ENCODE measurements around the gene DMXL2.
"Not testable (repeated sequence)": the region's sequence is repeated elsewhere in the genome, so short reads cannot be mapped to it uniquely, and the experiment has no call there.

Gene DMXL2, protein sequence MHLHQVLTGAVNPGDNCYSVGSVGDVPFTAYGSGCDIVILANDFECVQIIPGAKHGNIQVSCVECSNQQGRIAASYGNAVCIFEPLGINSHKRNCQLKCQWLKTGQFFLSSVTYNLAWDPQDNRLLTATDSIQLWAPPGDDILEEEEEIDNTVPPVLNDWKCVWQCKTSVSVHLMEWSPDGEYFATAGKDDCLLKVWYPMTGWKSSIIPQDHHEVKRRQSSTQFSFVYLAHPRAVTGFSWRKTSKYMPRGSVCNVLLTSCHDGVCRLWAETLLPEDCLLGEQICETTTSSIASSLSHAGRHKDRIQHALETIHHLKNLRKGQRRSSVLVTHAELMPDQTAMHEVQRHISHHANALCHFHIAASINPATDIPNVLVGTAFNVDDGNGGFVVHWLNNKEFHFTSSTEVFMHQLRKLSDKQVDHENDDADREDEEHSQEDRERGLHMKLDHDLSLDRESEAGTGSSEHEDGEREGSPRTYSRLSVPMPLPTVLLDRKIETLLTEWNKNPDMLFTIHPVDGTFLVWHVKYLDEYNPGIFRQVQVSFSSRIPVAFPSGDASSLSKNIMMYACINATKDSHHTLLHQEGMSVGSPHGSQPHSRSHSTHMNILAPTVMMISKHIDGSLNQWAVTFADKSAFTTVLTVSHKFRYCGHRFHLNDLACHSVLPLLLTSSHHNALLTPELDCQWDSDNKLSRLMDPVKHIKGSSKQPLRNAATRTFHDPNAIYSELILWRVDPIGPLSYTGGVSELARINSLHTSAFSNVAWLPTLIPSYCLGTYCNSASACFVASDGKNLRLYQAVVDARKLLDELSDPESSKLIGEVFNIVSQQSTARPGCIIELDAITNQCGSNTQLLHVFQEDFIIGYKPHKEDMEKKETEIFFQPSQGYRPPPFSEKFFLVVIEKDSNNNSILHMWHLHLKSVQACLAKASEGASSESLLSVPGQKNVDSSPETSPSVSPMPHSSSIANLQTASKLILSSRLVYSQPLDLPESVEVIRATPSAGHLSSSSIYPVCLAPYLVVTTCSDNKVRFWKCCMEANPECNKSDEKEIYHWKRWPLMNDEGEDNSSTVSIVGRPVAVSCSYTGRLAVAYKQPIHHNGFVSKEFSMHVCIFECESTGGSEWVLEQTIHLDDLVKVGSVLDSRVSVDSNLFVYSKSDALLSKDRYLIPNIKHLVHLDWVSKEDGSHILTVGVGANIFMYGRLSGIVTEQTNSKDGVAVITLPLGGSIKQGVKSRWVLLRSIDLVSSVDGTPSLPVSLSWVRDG (N-terminal part only)

GRCh38 chr15:51622604-51623370, at the start of gene DMXL2:
TSS of gene DMXL2 (minus strand) at chr15:51622771. CDS start at chr15:51622545, 226 bp downstream.
- DNase-seq = no peak

DNA sequence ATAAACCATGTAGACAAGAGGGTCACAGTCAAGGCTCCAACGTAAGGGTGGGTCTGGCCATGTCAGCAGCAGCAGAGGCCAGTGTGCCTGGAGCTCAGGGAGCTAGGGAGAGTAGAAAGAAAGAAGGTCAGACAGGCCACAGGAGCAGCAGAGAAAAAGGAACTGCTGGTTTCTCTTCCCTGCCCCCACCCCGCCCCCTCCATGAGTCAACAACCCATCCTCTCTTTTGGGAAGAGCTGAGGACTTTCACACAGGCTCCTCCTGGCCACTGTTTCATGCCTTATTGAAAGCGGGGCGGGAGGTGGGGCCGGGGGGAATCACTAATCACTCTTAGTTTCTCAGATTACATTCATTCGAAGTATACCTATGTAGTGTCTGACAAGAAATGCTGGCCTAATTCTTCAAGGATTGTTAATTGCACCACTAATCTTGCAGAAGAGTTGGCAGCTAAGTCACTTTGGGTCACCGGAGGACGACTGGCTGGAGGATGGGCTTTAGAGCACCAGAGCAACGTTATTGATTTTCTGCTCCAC, 49.6 kb upstream of the DMXL2 start:
- DNase-seq = no peak

DNA sequence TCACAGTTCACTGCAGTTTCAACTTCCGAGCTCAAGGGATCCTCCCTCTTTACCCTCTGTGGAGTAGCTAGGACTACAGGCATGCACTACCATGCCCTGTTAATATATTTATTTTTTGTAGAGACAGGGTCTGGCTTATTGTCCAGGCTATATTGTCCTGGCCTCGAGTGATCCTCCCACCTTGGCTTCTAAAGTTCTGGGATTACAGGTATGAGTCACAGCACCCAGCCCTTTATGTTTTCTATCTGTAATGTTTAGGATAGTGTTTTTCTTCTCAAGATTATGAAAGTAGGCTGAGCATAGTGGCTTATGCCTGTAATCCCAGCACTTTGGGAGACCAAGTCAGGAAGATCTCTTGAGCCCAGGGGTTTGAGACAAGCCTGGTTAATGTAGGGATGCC, 46.8 kb upstream of the DMXL2 start:
- no peak for DNase-seq

DNA sequence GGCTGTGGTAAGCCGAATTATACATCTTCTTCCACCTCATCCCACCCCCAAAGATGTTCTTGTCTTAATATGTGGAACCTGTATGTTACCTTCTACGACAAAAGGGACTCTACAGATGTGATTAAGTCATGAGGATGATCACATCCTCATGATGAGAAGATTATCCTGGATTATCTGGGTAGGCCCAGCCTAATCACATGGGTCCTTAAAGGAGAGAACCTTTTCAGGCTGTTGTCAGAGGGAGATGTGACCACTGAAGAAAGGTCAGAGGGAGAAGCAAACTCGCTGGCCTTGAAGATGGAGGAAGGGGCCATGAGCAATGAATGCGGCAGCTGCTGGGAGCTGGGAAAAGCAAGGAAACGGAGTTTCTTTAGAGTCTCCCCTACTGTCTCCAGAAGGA, 45.9 kb upstream of the DMXL2 start:
- no peak for DNase-seq

- DNase-seq = no peak
These were observed 44.9 kb upstream of the DMXL2 start for GRCh38 chr15:51667478-51667877.

DNA sequence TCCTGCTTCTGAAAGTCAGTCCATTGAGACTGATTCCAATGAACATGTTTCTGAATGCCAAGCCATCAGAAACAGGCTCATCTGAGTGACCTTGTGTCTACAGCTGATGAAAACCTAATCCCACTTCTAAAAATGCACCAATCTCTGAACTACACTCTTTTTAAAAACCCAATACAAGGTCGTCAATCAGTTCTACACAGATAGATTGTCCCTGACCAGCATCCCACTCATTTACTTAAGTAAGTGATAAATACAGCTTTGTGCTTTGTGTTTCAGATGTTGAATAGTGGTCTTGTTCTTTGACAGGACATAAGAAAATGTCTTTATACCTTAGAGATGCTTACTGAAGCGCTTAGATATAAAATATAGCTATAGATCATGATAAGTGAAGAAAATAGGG, 38.5 kb upstream of the DMXL2 start:
- no peak for DNase-seq

DNA sequence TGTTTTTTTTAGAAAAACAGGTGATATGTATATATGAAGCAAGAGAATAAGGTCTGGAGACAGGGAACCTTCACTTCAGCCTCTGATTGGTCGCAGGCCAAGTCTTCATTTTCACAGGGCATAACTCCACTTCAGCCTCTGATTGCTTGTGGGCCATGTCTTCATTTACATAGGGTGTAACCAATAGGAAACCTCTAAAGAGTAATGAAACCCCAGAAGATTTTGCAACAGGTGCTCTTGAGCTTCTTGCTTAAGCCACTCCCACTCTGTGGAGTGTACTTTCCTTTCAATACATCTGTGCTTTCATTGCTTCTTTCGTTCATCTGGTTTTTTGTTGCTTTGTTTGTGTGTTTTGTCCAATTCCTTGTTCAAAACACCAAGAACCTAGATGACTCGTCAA, 36.1 kb upstream of the DMXL2 start:
- no peak for DNase-seq

DNA sequence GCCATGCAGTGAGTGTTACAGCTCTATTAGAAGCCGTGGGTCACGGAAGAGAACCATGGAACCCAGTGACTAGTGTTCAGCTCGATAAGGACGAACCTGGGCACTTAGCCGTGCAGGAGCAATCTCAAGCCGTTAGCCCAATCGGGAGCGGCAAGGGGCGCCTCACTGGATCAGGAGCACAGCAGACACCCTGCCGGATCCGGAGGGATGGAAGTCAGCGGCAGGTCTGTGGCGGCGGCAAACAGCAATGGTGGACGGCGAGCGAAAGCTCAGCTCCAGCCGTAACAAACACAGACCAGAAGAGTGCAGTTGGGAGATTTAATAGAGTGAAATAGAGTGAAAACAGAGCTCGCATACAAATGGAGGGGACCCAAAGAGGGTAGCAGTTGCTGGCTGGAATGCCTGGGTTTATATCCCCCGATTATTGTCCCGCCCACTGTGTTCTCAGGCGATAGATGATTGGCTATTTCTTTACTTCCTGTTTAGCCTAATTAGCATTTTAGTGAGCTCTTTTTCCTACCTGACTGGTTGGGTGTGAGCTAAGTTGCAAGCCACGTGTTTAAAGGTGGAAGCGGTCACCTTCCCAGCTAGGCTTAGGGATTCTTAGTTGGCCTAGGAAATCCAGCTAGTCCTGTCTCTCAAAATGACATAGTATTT, 33.0 kb upstream of the DMXL2 start:
- DNase-seq = not testable (repeated sequence)

GRCh38 chr15:51652084-51652668, 29.6 kb upstream of the DMXL2 start:
- DNase-seq = no peak

GRCh38 chr15:51649659-51650521, 27.3 kb upstream of the DMXL2 start:
- peak; percentile 18 for DNase-seq

GRCh38 chr15:51648643-51649042, 26.1 kb upstream of the DMXL2 start:
- not testable (repeated sequence) for DNase-seq

- DNase-seq = not testable (repeated sequence)
These were observed 25.5 kb upstream of the DMXL2 start for GRCh38 chr15:51648101-51648500.

- peak; percentile 47 for DNase-seq
These were observed 24.6 kb upstream of the DMXL2 start for GRCh38 chr15:51647128-51647562.

GRCh38 chr15:51642696-51643095, 20.1 kb upstream of the DMXL2 start:
- DNase-seq = no peak

DNA sequence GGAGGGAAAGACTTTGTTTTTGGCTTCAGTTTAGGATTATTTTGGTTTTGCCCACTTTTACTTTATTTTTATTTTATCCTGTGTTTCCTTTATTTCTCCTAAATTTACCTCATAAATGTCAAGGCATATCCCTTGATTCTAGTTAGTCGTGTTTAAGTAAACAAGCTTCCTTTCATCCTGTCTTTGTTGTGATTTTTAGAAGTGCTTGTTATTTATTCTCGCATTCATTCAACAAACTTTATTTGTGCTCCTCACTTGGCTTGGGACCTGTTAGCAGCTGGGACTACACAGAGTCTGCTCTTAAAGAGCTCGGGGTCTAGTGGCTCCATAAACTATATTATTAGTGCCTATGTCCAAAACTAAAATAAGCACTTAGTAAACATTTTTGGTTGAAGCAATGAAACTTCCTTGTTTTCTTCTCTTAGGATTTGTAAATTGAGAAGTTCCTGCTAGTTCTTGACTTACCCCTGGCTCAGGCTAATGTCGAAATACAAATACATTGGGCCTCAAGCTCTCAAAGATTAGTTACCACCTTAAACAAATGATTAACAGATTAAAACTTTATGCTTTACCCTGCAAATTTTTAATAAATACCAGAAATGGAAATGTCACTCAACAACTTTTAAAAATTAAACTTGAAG, 19.0 kb upstream of the DMXL2 start:
- no peak for DNase-seq

GRCh38 chr15:51634591-51635198, 12.1 kb upstream of the DMXL2 start:
- no peak for DNase-seq

DNA sequence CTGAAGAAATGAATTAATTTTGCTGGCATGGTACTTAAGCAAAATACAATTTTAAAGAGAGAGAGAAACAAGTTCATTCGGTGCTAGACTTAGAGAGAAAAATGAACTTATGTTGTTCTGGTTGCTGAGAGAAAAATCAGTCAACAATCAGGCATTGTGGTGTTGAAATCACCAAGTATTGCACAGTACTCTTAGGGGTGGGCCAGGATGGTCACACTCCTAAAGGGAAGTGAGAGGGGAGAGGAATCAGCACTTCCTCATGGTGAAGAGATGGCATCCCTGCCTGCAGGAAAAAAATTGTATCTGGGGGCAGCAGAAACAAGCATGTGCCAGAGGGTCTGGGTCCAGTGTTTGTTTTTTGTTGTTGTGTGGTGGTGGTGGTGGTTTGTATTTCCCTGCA, 7.0 kb upstream of the DMXL2 start:
- DNase-seq = peak; percentile 63

DNA sequence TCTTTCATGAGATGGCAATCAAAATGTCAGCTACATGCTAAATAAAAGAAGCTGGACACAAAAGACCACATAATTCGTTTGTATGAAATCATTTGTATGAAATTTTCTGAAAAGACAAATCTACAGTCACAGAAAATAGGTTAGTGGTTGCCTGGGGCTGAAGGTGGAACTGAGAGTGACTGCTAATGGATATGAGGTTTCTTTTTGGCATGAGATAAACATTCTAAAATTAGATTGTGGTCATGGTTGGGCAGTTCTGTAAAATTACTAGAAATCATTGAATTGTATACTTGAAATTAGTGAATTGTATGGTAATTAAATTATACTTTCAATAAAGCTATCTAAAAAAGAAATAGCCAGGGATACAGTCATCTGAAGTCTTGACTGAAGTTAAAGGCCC, 2.7 kb upstream of the DMXL2 start:
- DNase-seq = no peak

DNA sequence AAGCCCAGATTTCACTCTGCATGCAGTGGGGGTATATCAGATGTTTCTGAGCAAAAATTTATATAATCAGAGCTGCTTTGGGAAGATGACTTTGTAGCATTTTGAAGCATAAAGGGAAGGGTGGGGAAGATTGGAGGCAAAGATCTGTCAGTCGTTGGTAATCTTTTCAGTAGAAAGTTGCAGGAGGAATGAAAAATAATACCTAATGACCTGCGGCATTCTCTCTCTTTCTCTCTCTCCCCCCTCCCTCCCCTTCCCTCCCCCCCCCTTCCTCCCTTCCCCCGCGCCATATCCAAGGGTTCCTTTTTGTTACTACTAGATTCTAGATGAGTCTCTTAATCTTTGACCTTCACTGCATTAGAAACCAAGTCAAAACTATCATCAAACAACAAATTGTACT, 1.5 kb upstream of the DMXL2 start:
- DNase-seq = no peak

All from SIG-M5 (cell line).